Measurements from ENCODE around the gene FAM149A. TPM values are rescaled to one million over a fixed set of nuclear protein-coding genes. Genes with fewer than 3 reads are reported as not detected.

Gene FAM149A
- total RNA-seq, 2 experiments from 2014 or later = not detected

DNA sequence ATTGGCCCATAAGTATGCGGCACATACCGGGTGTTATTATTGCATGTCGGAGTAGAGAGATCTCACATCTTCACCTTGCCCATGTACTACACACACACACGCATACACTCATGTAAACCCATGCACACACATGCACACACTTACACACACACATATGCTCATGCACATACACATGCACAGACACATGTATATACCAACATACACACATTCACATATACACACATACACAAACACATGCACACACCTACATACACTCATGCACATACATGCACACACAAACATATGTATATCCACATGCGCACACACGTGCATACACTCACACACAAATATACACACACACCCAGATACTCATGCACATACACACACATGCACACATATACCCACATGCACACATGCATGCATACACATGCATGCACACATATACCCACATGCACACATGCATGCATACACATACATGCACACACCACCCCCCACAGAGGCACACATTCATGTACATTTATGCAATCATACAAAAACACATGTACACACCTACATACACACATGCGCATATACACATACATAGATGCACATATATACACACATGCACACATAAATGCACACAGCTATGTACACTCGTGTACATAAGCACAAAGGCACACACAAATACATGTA lies 98.1 kb downstream of the FAM149A start:
- H3K36me3 ChIP-seq (ENCODE audit: insufficient read depth, low read length) = no peaks in the 10 kb centered on the region
- H3K9me2 ChIP-seq (ENCODE audit: insufficient read depth, low read length) = no peaks in the 10 kb centered on the region
- H3K4me1 ChIP-seq (ENCODE audit: insufficient read depth, low read length, poor library complexity, severe bottlenecking) = peaks cover 6% of the 10 kb centered on the region
- no TSS peak for BruUV-seq (replicated peaks)
- no peak overlapping the region for H3K4me2 ChIP-seq (ENCODE audit: low read length)
- no peak overlapping the region for H3K4me3 ChIP-seq (ENCODE audit: low read depth, low read length, poor library complexity, severe bottlenecking)
- ChIA-PET CTCF (ENCODE audit: unreplicated experiment) (no interaction called here), POLR2A (interaction anchor here (1.6 kb wide), 1 partner anchor 12 kb away, joined by 4 read pairs; the partner anchor contains the start of gene CYP4V2)
- no peak for DNase-seq (ENCODE audit: low spot score)
- intact Hi-C loops (cut with micrococcal nuclease; ENCODE audit: unreplicated experiment) = loop anchor here (1.0 kb wide), 1 partner anchor 55 kb away; no protein-coding TSS in a partner anchor
- TF ChIP-seq, protein P1, sequence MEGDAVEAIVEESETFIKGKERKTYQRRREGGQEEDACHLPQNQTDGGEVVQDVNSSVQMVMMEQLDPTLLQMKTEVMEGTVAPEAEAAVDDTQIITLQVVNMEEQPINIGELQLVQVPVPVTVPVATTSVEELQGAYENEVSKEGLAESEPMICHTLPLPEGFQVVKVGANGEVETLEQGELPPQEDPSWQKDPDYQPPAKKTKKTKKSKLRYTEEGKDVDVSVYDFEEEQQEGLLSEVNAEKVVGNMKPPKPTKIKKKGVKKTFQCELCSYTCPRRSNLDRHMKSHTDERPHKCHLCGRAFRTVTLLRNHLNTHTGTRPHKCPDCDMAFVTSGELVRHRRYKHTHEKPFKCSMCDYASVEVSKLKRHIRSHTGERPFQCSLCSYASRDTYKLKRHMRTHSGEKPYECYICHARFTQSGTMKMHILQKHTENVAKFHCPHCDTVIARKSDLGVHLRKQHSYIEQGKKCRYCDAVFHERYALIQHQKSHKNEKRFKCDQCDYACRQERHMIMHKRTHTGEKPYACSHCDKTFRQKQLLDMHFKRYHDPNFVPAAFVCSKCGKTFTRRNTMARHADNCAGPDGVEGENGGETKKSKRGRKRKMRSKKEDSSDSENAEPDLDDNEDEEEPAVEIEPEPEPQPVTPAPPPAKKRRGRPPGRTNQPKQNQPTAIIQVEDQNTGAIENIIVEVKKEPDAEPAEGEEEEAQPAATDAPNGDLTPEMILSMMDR (conservative IDR thresholded peaks at IDR 0.05; ENCODE audit: low read length) = no peak
- TF ChIP-seq EZH2phosphoT487 (IDR thresholded peaks at IDR 0.05; ENCODE audit: borderline replicate concordance, low read depth, low read length) = no peak
- no peak overlapping the region for H3K27ac ChIP-seq (ENCODE audit: low read depth, low read length, poor library complexity, severe bottlenecking)
- H2AFZ ChIP-seq (ENCODE audit: low read length) = no peak overlapping the region
- no peaks in the 10 kb centered on the region for H4K20me1 ChIP-seq (ENCODE audit: insufficient read depth, low read length)
- no peaks in the 10 kb centered on the region for H3K79me2 ChIP-seq (ENCODE audit: insufficient read depth, low read depth, low read length)
- H3K9me3 ChIP-seq (ENCODE audit: low read length) = no peaks in the 10 kb centered on the region

DNA sequence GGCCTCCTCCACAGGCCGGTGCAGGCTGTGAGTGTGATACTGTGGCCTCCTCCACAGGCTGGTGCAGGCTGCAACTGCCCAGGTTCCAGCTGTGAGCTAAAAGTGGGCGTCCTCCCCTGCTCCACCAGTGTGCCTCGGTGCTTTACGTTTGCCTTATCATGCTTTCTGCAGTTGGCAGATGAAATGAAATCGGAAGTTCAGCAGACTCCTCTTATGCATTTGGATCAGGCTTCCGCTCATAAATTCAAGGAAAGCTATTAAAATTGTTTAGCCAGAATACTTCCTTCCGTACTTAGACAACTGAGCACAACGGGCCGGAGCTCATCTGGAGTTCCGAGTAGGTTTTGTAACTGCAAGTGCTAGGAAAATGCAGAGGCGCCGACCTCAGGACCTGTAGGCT lies 98.9 kb downstream of the FAM149A start:
- Histone ChIP-seq H3K4me2 (ENCODE audit: low read length) (no peak overlapping the region), H4K20me1 (ENCODE audit: insufficient read depth, low read length) (no peaks in the 10 kb centered on the region), H3K4me1 (ENCODE audit: insufficient read depth, low read length, poor library complexity, severe bottlenecking) (peaks cover 6% of the 10 kb centered on the region), H3K4me3 (ENCODE audit: low read depth, low read length, poor library complexity, severe bottlenecking) (no peak overlapping the region), H3K36me3 (ENCODE audit: insufficient read depth, low read length) (no peaks in the 10 kb centered on the region), H3K79me2 (ENCODE audit: insufficient read depth, low read depth, low read length) (no peaks in the 10 kb centered on the region), H3K9me2 (ENCODE audit: insufficient read depth, low read length) (no peaks in the 10 kb centered on the region), H2AFZ (ENCODE audit: low read length) (no peak overlapping the region), H3K27ac (ENCODE audit: low read depth, low read length, poor library complexity, severe bottlenecking) (no peak overlapping the region), H3K9me3 (ENCODE audit: low read length) (no peaks in the 10 kb centered on the region)
- CTCF ChIA-PET (ENCODE audit: unreplicated experiment) = no interaction called here
- POLR2A ChIA-PET = no interaction called here
- DNase-seq (ENCODE audit: low spot score) = no peak
- intact Hi-C loops (cut with micrococcal nuclease; ENCODE audit: unreplicated experiment) = no loop called here
- BruUV-seq (replicated peaks) = no TSS peak
- TF ChIP-seq, protein P1 (conservative IDR thresholded peaks at IDR 0.05; ENCODE audit: low read length) = no peak
- TF ChIP-seq EZH2phosphoT487 (IDR thresholded peaks at IDR 0.05; ENCODE audit: borderline replicate concordance, low read depth, low read length) = no peak

DNA sequence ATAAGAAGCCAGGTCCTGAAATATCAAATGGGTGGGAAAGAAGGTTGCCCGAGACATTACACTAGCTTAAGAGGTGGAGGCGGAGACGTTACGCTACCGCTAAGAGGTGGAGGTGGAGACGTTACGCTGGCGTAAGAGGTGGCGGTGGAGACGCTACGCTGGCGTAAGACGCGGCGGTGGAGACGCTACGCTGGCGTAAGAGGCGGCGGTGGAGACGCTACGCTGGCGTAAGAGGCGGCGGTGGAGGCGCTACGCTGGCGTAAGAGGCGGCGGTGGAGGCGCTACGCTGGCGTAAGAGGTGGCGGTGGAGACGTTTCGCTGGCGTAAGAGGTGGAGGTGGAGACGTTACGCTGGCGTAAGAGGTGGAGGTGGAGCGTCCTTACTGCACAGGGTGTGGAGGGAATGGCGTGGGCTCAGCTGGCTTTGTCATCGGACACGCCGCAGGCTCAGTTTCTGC lies 99.6 kb downstream of the FAM149A start:
- no peak overlapping the region for H3K4me2 ChIP-seq (ENCODE audit: low read length)
- TF ChIP-seq, protein P1 (conservative IDR thresholded peaks at IDR 0.05; ENCODE audit: low read length) = no peak
- no peak for TF ChIP-seq EZH2phosphoT487 (IDR thresholded peaks at IDR 0.05; ENCODE audit: borderline replicate concordance, low read depth, low read length)
- H3K9me2 ChIP-seq (ENCODE audit: insufficient read depth, low read length) = no peaks in the 10 kb centered on the region
- ChIA-PET POLR2A (no interaction called here), CTCF (ENCODE audit: unreplicated experiment) (no interaction called here)
- no peak for DNase-seq (ENCODE audit: low spot score)
- BruUV-seq (replicated peaks) = no TSS peak
- no peaks in the 10 kb centered on the region for H4K20me1 ChIP-seq (ENCODE audit: insufficient read depth, low read length)
- H3K79me2 ChIP-seq (ENCODE audit: insufficient read depth, low read depth, low read length) = no peaks in the 10 kb centered on the region
- H3K27ac ChIP-seq (ENCODE audit: low read depth, low read length, poor library complexity, severe bottlenecking) = no peak overlapping the region
- no peaks in the 10 kb centered on the region for H3K9me3 ChIP-seq (ENCODE audit: low read length)
- no peak overlapping the region for H3K4me3 ChIP-seq (ENCODE audit: low read depth, low read length, poor library complexity, severe bottlenecking)
- H3K36me3 ChIP-seq (ENCODE audit: insufficient read depth, low read length) = 0 out of 2 replicates have a peak, but pooled peaks cover 2% of the 10 kb centered on the region
- peaks cover 6% of the 10 kb centered on the region for H3K4me1 ChIP-seq (ENCODE audit: insufficient read depth, low read length, poor library complexity, severe bottlenecking)
- intact Hi-C loops (cut with micrococcal nuclease; ENCODE audit: unreplicated experiment) = no loop called here
- no peak overlapping the region for H2AFZ ChIP-seq (ENCODE audit: low read length)
